Measurements from ENCODE around the gene BRAT1.

- TF ChIP-seq, protein P1, sequence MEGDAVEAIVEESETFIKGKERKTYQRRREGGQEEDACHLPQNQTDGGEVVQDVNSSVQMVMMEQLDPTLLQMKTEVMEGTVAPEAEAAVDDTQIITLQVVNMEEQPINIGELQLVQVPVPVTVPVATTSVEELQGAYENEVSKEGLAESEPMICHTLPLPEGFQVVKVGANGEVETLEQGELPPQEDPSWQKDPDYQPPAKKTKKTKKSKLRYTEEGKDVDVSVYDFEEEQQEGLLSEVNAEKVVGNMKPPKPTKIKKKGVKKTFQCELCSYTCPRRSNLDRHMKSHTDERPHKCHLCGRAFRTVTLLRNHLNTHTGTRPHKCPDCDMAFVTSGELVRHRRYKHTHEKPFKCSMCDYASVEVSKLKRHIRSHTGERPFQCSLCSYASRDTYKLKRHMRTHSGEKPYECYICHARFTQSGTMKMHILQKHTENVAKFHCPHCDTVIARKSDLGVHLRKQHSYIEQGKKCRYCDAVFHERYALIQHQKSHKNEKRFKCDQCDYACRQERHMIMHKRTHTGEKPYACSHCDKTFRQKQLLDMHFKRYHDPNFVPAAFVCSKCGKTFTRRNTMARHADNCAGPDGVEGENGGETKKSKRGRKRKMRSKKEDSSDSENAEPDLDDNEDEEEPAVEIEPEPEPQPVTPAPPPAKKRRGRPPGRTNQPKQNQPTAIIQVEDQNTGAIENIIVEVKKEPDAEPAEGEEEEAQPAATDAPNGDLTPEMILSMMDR (IDR thresholded peaks at IDR 0.05; ENCODE audit: low read length), result no peak
- TF ChIP-seq EZH2 (IDR thresholded peaks at IDR 0.05; ENCODE audit: borderline replicate concordance, low read length), result no peak
These were observed 67.1 kb downstream of the BRAT1 start for GRCh38 chr7:2488272-2488645.
